NCI-H510A (cell line): ENCODE data around the gene SMIM41.

Source experiments
- DNase-seq: peaks from one replicate; lab custom pipeline; 2025; lab: John Stamatoyannopoulos, UW

Gene SMIM41

GRCh38 chr12:52122540-52122871, 43.0 kb downstream of the SMIM41 start:
- no peak for DNase-seq

DNA sequence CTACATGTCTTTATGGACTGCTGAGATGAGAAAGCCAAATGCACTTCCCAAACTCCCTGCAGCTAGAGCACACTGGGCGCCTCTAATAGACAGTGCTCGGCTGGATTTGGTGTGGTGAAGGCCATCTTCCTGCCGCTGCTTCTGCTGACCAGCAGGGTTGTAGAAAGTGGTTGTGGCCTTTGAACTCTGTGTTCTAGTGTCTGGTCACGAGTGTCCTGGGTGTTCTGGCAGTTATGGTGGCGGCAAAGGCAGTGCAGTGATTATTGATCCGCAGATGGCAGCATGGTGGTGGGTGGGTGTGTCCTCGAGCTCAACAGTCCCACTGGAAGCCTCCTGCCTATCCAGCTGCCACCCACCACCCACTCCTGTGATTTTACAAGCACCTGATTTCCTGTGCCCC, 43.4 kb downstream of the SMIM41 start:
- DNase-seq = no peak

DNA sequence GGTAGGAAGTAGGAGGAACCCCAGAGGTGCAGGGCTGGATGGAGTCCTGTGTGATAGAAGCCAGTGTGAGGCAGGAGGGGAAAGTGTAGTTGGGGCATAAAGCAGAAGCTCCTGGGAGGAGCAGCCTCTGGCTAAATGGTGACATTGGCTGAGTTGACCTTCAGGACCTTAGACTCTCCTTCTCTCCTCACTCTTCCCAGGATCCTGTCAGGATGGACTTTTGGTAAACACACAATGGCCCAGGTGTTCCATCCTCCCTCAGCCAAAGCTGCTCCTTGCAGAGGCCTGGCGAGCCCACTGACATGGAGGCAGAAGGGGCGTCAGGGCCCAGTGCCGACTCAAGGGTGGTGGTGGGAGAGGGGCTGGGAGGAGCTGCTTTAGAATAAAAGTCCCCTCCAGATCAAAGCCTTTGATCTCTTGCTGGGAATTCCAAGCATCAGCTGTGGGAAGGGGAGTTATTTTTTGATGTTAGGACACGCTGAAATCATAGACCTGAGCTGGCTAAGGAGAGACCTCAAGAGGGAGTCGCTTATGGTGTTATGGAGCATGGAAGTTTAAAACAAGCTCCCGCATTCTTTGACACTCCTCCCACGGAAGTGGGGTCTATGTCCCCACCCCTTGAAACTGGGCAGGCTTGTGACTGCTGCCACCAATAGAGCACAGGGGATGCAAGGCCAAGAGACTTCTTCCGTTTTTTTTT, 44.1 kb downstream of the SMIM41 start:
- DNase-seq = no peak

DNA sequence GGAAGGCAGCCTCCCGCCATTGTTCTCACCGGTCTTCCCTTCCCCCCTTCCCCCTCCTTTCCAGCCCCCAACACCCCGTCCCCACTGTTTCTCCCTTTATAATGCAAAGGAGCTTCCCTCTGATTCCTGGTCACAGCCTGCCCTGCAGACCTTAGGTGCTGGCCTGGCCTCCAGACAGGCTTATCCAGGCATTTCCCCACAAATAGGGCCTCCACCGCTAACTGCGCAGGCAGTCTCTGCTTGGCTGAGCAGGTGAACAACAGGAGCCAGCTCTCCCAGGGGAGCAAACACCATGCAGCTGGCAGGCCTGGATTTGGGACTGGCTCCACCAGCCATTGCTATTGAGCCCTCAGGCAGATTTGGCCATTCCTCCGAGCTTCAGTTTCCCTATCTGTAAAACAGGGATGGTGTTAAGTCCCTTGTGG, 46.0 kb downstream of the SMIM41 start:
- DNase-seq = peak; percentile 47

GRCh38 chr12:52126050-52126604, 46.6 kb downstream of the SMIM41 start:
- no peak for DNase-seq

GRCh38 chr12:52126605-52127578, 47.4 kb downstream of the SMIM41 start:
- no peak for DNase-seq

DNA sequence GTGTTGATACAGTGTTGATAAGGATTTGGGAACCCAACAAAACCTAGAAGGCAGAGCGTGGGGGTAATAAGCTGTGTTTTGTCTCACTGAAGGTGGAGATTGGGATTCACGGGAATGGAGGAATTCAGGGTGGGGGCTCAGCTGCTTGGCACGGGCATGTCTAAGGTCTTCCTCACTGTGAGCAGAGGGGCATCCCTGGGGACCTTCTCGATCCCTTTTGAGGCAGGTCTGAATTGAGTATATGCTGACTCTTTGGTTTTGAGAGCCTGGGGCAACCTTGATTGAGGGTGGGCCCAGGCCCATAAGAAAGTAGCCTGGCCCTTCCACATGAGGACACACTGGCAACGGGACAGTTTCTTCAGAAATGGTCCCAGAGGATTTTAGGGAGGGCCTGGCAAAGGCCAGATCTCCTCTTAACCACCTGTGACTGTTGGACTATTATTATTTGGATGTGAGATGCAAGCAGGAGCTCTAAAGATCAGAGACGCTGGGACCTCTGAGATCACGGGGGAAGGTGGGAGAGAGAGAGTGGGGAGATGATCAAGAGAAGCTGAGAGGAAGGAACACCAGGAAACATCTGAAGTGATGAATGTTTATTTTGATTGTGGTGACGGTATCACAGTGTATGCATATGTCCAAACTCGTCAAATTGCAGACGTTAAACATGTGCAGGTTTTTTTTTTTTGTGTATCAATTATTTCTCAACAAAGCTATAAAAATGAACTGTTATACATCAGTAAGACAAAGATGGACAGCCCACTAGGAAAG, 48.4 kb downstream of the SMIM41 start:
- DNase-seq = no peak

GRCh38 chr12:52130711-52131110, 51.2 kb downstream of the SMIM41 start:
- peak; percentile 64 for DNase-seq

DNA sequence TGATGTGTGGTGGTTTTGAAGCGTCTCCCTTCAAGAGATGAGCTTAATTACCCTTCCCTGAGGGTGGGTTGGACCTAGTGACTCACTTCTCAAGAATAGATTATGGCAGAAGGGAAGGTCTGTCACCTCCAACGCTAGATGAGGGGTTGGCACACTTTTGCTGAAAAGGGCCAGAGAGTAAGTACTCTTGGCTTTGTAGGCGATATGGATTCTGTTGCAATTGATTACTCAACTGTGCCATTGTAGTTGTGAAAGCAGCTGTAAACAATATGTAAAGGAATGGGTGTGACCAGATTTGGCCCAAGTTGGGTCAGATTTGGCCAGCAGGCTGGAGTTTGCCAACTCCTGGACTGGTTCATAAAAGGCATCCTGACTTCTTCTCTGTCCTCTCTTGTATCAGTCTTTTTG, 53.3 kb downstream of the SMIM41 start:
- no peak for DNase-seq

DNA sequence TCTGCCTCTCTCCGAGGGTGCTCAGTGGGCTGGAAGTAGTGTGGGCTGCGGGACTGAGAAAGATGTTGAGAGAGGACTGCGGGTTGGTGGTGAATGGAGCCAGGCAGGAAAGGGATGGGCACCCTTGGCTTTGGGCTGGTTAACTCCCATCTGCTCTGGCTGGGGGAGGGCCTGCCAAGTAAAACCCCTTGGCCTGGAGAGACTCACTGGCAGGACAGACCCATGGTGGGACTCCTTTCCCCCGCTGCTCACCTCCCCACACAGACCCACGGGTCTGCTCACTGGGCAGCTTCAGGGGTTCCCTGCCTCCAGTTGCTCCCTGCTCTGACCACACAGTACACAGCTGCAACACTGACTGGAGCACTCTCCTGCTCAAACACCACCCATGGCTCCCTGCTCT, 58.2 kb downstream of the SMIM41 start:
- no peak for DNase-seq

- no peak for DNase-seq
Observed at GRCh38 chr12:52139147-52139546, 59.6 kb downstream of the SMIM41 start.

- no peak for DNase-seq
Observed at GRCh38 chr12:52139579-52140062, 60.1 kb downstream of the SMIM41 start.

DNA sequence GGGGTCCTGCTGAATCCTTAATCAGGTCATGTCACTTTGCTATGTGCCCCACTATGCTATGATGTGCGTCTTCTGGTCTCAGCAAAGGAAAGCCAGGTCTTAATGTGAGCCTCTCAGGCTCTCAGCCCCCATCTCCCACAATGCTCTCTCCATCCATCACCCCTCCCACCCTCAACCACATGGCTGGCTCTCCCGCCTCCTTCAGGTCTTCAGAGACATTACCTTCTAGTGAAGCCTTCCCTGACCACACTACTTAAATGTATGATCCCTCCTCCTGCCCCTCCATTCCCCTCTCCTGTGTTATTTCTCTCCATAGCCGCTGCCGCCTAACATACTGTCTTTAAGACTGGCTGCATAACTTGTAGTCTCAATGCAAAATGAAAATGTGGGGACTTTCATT, 61.8 kb downstream of the SMIM41 start:
- no peak for DNase-seq

DNA sequence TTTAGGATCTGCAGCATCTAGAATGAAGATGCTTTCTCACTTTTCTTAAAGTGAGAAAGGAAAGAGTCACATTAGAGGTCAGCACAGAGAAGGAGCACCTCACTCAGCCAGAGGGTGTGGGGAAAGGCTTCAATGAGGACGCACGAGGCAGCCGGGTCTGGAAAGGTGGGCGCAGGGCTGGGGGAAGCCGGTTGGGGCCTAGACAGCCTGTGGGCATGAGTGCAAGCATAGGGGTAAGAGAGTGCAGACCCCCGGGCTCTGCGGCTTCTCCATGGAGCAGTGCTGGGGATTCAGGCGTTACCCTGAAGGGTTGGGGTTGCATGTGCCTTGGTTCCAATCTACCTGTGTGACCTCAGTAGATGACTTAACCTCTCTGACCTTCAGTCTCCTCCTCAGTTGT, 62.4 kb downstream of the SMIM41 start:
- DNase-seq = no peak

- no peak for DNase-seq
Observed at GRCh38 chr12:52142431-52142830, 62.9 kb downstream of the SMIM41 start.

GRCh38 chr12:52144512-52145227, 65.2 kb downstream of the SMIM41 start:
- DNase-seq = no peak

DNA sequence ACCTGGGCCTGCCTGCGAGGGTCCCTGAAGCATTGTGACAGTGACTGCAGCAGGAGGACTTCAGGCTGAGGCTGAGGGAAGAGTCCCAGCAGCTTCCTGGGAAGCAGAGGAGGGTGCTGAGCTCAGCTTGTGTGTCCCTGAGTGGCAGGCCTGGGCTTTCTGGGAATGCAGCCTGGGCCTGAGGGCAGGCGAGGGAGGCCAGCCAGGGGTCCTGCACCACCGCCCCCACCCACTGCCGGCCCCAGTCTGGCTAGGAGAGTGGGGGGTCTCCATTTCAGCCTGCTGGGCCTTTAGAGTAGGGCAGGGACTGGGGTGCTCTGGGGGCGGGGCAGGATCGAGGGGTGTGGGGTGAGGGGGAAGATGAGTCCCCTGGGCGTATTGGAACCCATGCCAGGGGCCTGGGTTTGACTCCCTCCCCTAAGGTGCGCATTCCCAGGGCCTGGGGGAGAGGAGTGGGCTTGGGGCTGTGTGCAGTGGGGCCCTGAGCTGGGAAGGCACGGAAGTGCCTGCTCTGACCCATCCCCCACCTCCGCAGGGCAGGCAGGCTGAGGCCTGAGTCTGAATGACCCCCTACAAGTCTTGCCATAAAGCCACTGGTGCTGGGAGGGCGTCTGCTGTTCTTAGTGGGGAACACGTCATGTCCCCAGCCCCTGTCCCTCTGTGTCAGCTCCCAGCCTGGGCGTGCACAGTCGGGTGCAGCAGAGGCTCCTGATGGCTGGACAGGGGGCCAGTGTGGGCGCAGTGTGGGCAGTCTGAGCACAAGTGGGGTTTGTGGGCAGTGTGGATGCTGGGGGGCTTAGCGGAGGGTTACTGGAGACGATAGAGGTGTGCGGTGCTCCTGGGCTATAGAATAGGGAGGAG, 66.0 kb downstream of the SMIM41 start:
- no peak for DNase-seq

GRCh38 chr12:52146089-52146821, 66.8 kb downstream of the SMIM41 start:
- DNase-seq = no peak

DNA sequence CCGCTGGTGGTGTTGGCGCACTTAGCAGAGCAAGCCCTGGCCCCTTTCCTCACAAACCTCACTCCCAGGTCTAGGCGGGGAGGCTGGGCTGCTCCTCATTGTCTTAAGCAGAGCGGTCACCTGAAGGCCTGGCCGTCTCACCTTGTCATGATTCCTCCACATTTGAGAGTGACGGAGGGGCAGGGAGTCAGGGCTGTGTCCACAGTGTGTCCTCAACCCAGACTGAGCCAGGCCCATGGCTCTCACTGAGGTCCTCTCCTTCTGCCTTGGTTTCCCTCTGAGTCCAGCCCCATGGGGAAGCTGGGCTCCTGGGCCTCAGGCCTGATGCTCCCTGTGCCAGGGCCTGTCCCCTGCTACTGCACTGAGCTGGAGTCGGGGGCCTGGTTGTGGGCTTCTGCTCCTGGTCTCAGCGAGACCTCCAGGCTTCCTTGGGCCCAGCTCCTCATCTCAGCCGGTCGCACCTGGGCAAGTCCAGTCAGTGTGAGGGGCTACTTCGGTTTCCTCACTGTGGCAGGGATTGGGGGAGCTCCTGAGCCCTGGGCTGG, 67.4 kb downstream of the SMIM41 start:
- DNase-seq = no peak
